GM21576 (cell line): ENCODE data around the gene ZNF670.
"Not testable (repeated sequence)": the region's sequence is repeated elsewhere in the genome, so short reads cannot be mapped to it uniquely, and the experiment has no call there.

ENCODE experiments used
- ATAC-seq: cut with Tn5 transposase; IDR thresholded peaks from one replicate; pipeline ENCODE4 v1.9.1; 2021; ENCODE audit warnings: mild to moderate bottlenecking, moderate library complexity; ENCODE audit not compliant: unreplicated experiment

Gene ZNF670

GRCh38 chr1:247078258-247079140 is at the start of gene ZNF670:
Gene ZNF670, minus strand, starts transcription at chr1:247078811. Its CDS starts 215 bp downstream, at chr1:247078596.
- peak; percentile 100 for ATAC-seq

- not testable (repeated sequence) for ATAC-seq
Observed at GRCh38 chr1:247127519-247128282, 49.1 kb upstream of the ZNF670 start.

- ATAC-seq = peak; percentile 52
Observed at GRCh38 chr1:247126601-247127000, 48.0 kb upstream of the ZNF670 start.

- peak; percentile 100 for ATAC-seq
Observed at GRCh38 chr1:247126166-247126565, 47.6 kb upstream of the ZNF670 start.

- ATAC-seq = no peak
Observed at GRCh38 chr1:247121382-247121781, 42.8 kb upstream of the ZNF670 start.

GRCh38 chr1:247120408-247120668 is 41.7 kb upstream of the ZNF670 start:
- ATAC-seq = not testable (repeated sequence)

GRCh38 chr1:247119600-247120407 is 41.2 kb upstream of the ZNF670 start:
- ATAC-seq = no peak

- no peak for ATAC-seq
Observed at GRCh38 chr1:247118946-247119446, 40.4 kb upstream of the ZNF670 start.

GRCh38 chr1:247115545-247115944 is 36.9 kb upstream of the ZNF670 start:
- no peak for ATAC-seq

GRCh38 chr1:247115141-247115510 is 36.5 kb upstream of the ZNF670 start:
- ATAC-seq = no peak

- ATAC-seq = no peak
Observed at GRCh38 chr1:247114351-247115140, 35.9 kb upstream of the ZNF670 start.

- no peak for ATAC-seq
Observed at GRCh38 chr1:247113733-247114271, 35.2 kb upstream of the ZNF670 start.

GRCh38 chr1:247113094-247113497 is 34.5 kb upstream of the ZNF670 start:
- ATAC-seq = no peak

- ATAC-seq = no peak
Observed at GRCh38 chr1:247112479-247112781, 33.8 kb upstream of the ZNF670 start.

GRCh38 chr1:247111700-247112478 is 33.3 kb upstream of the ZNF670 start:
- ATAC-seq = no peak

GRCh38 chr1:247111259-247111699 is 32.7 kb upstream of the ZNF670 start:
- no peak for ATAC-seq

- no peak for ATAC-seq
Observed at GRCh38 chr1:247110627-247111258, 32.1 kb upstream of the ZNF670 start.

- no peak for ATAC-seq
Observed at GRCh38 chr1:247107694-247108093, 29.1 kb upstream of the ZNF670 start.

GRCh38 chr1:247105966-247106365 is 27.4 kb upstream of the ZNF670 start:
- no peak for ATAC-seq
